ENCODE data around the gene SPOCD1.

The SPOCD1 gene

GRCh38 chr1:31771891-31772668 lies 43.7 kb downstream of the SPOCD1 start:
- H3K27me3 Mint-ChIP-seq (ENCODE audit: low read depth) = peaks cover 39% of the 10 kb centered on the region
- H3K4me1 Mint-ChIP-seq (ENCODE audit: low read depth) = peaks cover 38% of the 10 kb centered on the region
- H3K36me3 Mint-ChIP-seq (ENCODE audit: low read depth) = no peaks in the 10 kb centered on the region
- no peak overlapping the region for H3K27ac Mint-ChIP-seq
- peak; percentile 41 for DNase-seq (ENCODE audit: low spot score)
- peak overlapping the region; percentile 78 for H3K4me3 Mint-ChIP-seq
- H3K9me3 Mint-ChIP-seq = no peaks in the 10 kb centered on the region

- DNase-seq (ENCODE audit: low spot score) = no peak
- peaks cover 48% of the 10 kb centered on the region for H3K27me3 Mint-ChIP-seq (ENCODE audit: low read depth)
- peaks cover 38% of the 10 kb centered on the region for H3K4me1 Mint-ChIP-seq (ENCODE audit: low read depth)
- no peaks in the 10 kb centered on the region for H3K9me3 Mint-ChIP-seq
- no peak overlapping the region for H3K4me3 Mint-ChIP-seq
- H3K36me3 Mint-ChIP-seq (ENCODE audit: low read depth) = no peaks in the 10 kb centered on the region
- no peak overlapping the region for H3K27ac Mint-ChIP-seq
Measured at GRCh38 chr1:31769720-31770390, 46.0 kb downstream of the SPOCD1 start.

GRCh38 chr1:31768939-31769704 lies 46.7 kb downstream of the SPOCD1 start:
- Mint-ChIP-seq H3K27me3 (ENCODE audit: low read depth) (peaks cover 46% of the 10 kb centered on the region), H3K27ac (peak overlapping the region; percentile 23), H3K4me1 (ENCODE audit: low read depth) (peaks cover 34% of the 10 kb centered on the region), H3K4me3 (no peak overlapping the region), H3K36me3 (ENCODE audit: low read depth) (no peaks in the 10 kb centered on the region), H3K9me3 (no peaks in the 10 kb centered on the region)
- peak; percentile 78 for DNase-seq (ENCODE audit: low spot score)

GRCh38 chr1:31768407-31768907 lies 47.4 kb downstream of the SPOCD1 start:
- Mint-ChIP-seq H3K27ac (no peak overlapping the region), H3K4me1 (ENCODE audit: low read depth) (peaks cover 29% of the 10 kb centered on the region)

GRCh38 chr1:31767225-31767624 lies 48.6 kb downstream of the SPOCD1 start:
- Mint-ChIP-seq H3K27ac (no peak overlapping the region), H3K4me1 (ENCODE audit: low read depth) (peaks cover 32% of the 10 kb centered on the region), H3K36me3 (ENCODE audit: low read depth) (no peaks in the 10 kb centered on the region), H3K4me3 (no peak overlapping the region), H3K9me3 (no peaks in the 10 kb centered on the region), H3K27me3 (ENCODE audit: low read depth) (peaks cover 46% of the 10 kb centered on the region)
- no peak for DNase-seq (ENCODE audit: low spot score)

More at GRCh38 chr1:31768407-31768907, 47.4 kb downstream of the SPOCD1 start:
- Mint-ChIP-seq H3K36me3 (ENCODE audit: low read depth) (no peaks in the 10 kb centered on the region), H3K27me3 (ENCODE audit: low read depth) (peaks cover 44% of the 10 kb centered on the region), H3K4me3 (no peak overlapping the region), H3K9me3 (no peaks in the 10 kb centered on the region)
- DNase-seq (ENCODE audit: low spot score) = no peak

GRCh38 chr1:31765516-31765915 lies 50.3 kb downstream of the SPOCD1 start:
- no peaks in the 10 kb centered on the region for H3K9me3 Mint-ChIP-seq
- peaks cover 47% of the 10 kb centered on the region for H3K27me3 Mint-ChIP-seq (ENCODE audit: low read depth)
- no peaks in the 10 kb centered on the region for H3K36me3 Mint-ChIP-seq (ENCODE audit: low read depth)
- no peak for DNase-seq (ENCODE audit: low spot score)
- no peak overlapping the region for H3K4me3 Mint-ChIP-seq
- peaks cover 29% of the 10 kb centered on the region for H3K4me1 Mint-ChIP-seq (ENCODE audit: low read depth)
- H3K27ac Mint-ChIP-seq = no peak overlapping the region

GRCh38 chr1:31765041-31765467 lies 50.8 kb downstream of the SPOCD1 start:
- Mint-ChIP-seq H3K4me3 (peak overlapping the region; percentile 78), H3K9me3 (no peaks in the 10 kb centered on the region), H3K27ac (no peak overlapping the region), H3K4me1 (ENCODE audit: low read depth) (peaks cover 27% of the 10 kb centered on the region), H3K27me3 (ENCODE audit: low read depth) (peaks cover 49% of the 10 kb centered on the region), H3K36me3 (ENCODE audit: low read depth) (no peaks in the 10 kb centered on the region)
- DNase-seq (ENCODE audit: low spot score) = no peak

GRCh38 chr1:31764312-31765040 lies 51.3 kb downstream of the SPOCD1 start, which contains the start of gene ADGRB2:
Gene ADGRB2, minus strand, starts transcription at chr1:31764340. Its CDS starts 7,119 bp downstream, at chr1:31757221.
- H3K4me1 Mint-ChIP-seq (ENCODE audit: low read depth) = peaks cover 24% of the 10 kb centered on the region
- no peaks in the 10 kb centered on the region for H3K36me3 Mint-ChIP-seq (ENCODE audit: low read depth)
- no peak within 1 kb of the TSS for H3K27ac Mint-ChIP-seq
- DNase-seq (ENCODE audit: low spot score) = no peak
- H3K27me3 Mint-ChIP-seq (ENCODE audit: low read depth) = peaks cover 55% of the 10 kb centered on the region
- peak within 1 kb of the TSS; percentile 78 for H3K4me3 Mint-ChIP-seq
- H3K9me3 Mint-ChIP-seq = no peaks in the 10 kb centered on the region

- H3K27ac Mint-ChIP-seq = no peak overlapping the region
- no peak for DNase-seq (ENCODE audit: low spot score)
- no peaks in the 10 kb centered on the region for H3K36me3 Mint-ChIP-seq (ENCODE audit: low read depth)
- no peaks in the 10 kb centered on the region for H3K9me3 Mint-ChIP-seq
- H3K4me1 Mint-ChIP-seq (ENCODE audit: low read depth) = peaks cover 17% of the 10 kb centered on the region
- H3K4me3 Mint-ChIP-seq = peak overlapping the region; percentile 74
- peaks cover 60% of the 10 kb centered on the region for H3K27me3 Mint-ChIP-seq (ENCODE audit: low read depth)
Measured at GRCh38 chr1:31763671-31764311, 52.0 kb downstream of the SPOCD1 start.

GRCh38 chr1:31762726-31763670 lies 52.8 kb downstream of the SPOCD1 start:
- no peaks in the 10 kb centered on the region for H3K9me3 Mint-ChIP-seq
- peaks cover 11% of the 10 kb centered on the region for H3K4me1 Mint-ChIP-seq (ENCODE audit: low read depth)
- no peak overlapping the region for H3K27ac Mint-ChIP-seq
- H3K36me3 Mint-ChIP-seq (ENCODE audit: low read depth) = no peaks in the 10 kb centered on the region
- peak overlapping the region; percentile 74 for H3K4me3 Mint-ChIP-seq
- peak; percentile 73 for DNase-seq (ENCODE audit: low spot score)
- H3K27me3 Mint-ChIP-seq (ENCODE audit: low read depth) = peaks cover 55% of the 10 kb centered on the region

GRCh38 chr1:31762323-31762722 lies 53.5 kb downstream of the SPOCD1 start:
- Mint-ChIP-seq H3K4me3 (peak overlapping the region; percentile 22), H3K27me3 (ENCODE audit: low read depth) (peaks cover 55% of the 10 kb centered on the region), H3K4me1 (ENCODE audit: low read depth) (peaks cover 11% of the 10 kb centered on the region), H3K27ac (no peak overlapping the region), H3K36me3 (ENCODE audit: low read depth) (no peaks in the 10 kb centered on the region), H3K9me3 (no peaks in the 10 kb centered on the region)
- no peak for DNase-seq (ENCODE audit: low spot score)

- Mint-ChIP-seq H3K9me3 (no peaks in the 10 kb centered on the region), H3K4me1 (ENCODE audit: low read depth) (peaks cover 11% of the 10 kb centered on the region), H3K27me3 (ENCODE audit: low read depth) (peaks cover 55% of the 10 kb centered on the region), H3K4me3 (peak overlapping the region; percentile 24), H3K27ac (no peak overlapping the region), H3K36me3 (ENCODE audit: low read depth) (no peaks in the 10 kb centered on the region)
- DNase-seq (ENCODE audit: low spot score) = no peak
Measured at GRCh38 chr1:31761883-31762282, 53.9 kb downstream of the SPOCD1 start.

All from T-helper 2 cell treated with Interferon-gamma antibody and Interleukin-4, amounts not matched to agents 5 μg/mL and 100 μg/mL, for 36 hours (primary cell).